Natural killer cell (primary cell): ENCODE results near the gene TMCO6. TPM values are rescaled to one million over a fixed set of nuclear protein-coding genes. Genes with fewer than 3 reads are reported as not detected.
A peak's percentile ranks its signal among the peaks of the same experiment; 100 is the strongest.

Experiments used
- ATAC-seq, 3 donors: fragments of 150-1000 bp in 2 of 3; fragments of 200-7000 bp in 1 of 3; cut with Tn5 transposase; 1 replicate in 1 of 3; 2 replicates in 2 of 3; pipeline ENCODE4 v1.10.0; 2021; ENCODE audit warnings: mild to moderate bottlenecking in 2 of 3, moderate library complexity in 2 of 3
- DNase-seq, 2 donors: peaks; one replicate each; pipeline versions ENCODE4 v3.0.0 to v3.0.0-alpha.2; 2013 to 2021; ENCODE audit warnings: mixed read lengths in 1 of 2
- H3K27ac ChIP-seq: one replicate; pipeline ENCODE4 v1.5.1; 2013; ENCODE audit warnings: mild to moderate bottlenecking, low read length
- H3K27me3 ChIP-seq: one replicate; pipeline ENCODE4 v1.6.1; 2013; ENCODE audit warnings: low read length; ENCODE audit not compliant: control insufficient read depth, insufficient read depth
- H3K36me3 ChIP-seq: one replicate; pipeline ENCODE4 v1.6.1; 2013; ENCODE audit warnings: low read length; ENCODE audit not compliant: control insufficient read depth, insufficient read depth
- H3K4me1 ChIP-seq: one replicate; pipeline ENCODE4 v1.6.1; 2013; ENCODE audit warnings: low read length; ENCODE audit not compliant: control insufficient read depth, insufficient read depth
- H3K4me3 ChIP-seq: one replicate; pipeline ENCODE4 v1.5.1; 2013; ENCODE audit warnings: low read length
- H3K9me3 ChIP-seq: one replicate; pipeline ENCODE4 v1.6.1; 2013; ENCODE audit warnings: low read length; ENCODE audit not compliant: control insufficient read depth, insufficient read depth
- H3K27ac Mint-ChIP-seq, 2 donors: one replicate each; pipeline ENCODE4 v1.8.0; 2022; ENCODE audit warnings: mild to moderate bottlenecking in 2 of 2, mixed read lengths in 2 of 2, moderate library complexity in 1 of 2
- H3K27me3 Mint-ChIP-seq, 2 donors: one replicate each; pipeline ENCODE4 v1.8.0; 2022; ENCODE audit warnings: low read depth in 2 of 2, mixed read lengths in 2 of 2
- H3K36me3 Mint-ChIP-seq: one replicate; pipeline ENCODE4 v1.8.0; 2022; ENCODE audit warnings: mixed read lengths
- H3K4me1 Mint-ChIP-seq, 2 donors: one replicate each; pipeline ENCODE4 v1.8.0; 2022; ENCODE audit warnings: mixed read lengths in 2 of 2
- H3K4me3 Mint-ChIP-seq: one replicate; pipeline ENCODE4 v1.8.0; 2022; ENCODE audit warnings: mild to moderate bottlenecking, moderate library complexity, mixed read lengths
- H3K9me3 Mint-ChIP-seq, 2 donors: one replicate each; pipeline ENCODE4 v1.8.0; 2022; ENCODE audit warnings: mixed read lengths in 2 of 2
- WGBS: methylation state at CpG from one replicate; pipeline ENCODE4 v1.1.7; 2013; ENCODE audit warnings: missing lambda C conversion rate; ENCODE audit not compliant: insufficient coverage; 5-methylcytosine and 5-hydroxymethylcytosine counted together
- intact Hi-C: fragments of 100-400 bp; cut with micrococcal nuclease; formaldehyde crosslinking; loops from one replicate; pipeline ENCODE4 v1.14.2; 2022
- total RNA-seq, 4 donors: library from RNA; stranded (reverse); fragments of 120-200 nt in 1 of 4; gene quantifications; one replicate each; pipeline versions ENCODE4 v1.2.3 to v1.2.4, GENCODE V29; 2013 to 2022
- TF ChIP-seq, protein P1 (sequence below): fragments of 200-600 bp; IDR thresholded peaks from one replicate; pipeline ENCODE4 v1.8.0; 2022; ENCODE audit warnings: antibody characterized with exemption

The TMCO6 gene
- total RNA-seq, 3 donors from 2014 or later (not counting 1 experiment from before 2014, with no cell fraction given) = 17.9 to 19.5 (median 18.8) TPM

DNA sequence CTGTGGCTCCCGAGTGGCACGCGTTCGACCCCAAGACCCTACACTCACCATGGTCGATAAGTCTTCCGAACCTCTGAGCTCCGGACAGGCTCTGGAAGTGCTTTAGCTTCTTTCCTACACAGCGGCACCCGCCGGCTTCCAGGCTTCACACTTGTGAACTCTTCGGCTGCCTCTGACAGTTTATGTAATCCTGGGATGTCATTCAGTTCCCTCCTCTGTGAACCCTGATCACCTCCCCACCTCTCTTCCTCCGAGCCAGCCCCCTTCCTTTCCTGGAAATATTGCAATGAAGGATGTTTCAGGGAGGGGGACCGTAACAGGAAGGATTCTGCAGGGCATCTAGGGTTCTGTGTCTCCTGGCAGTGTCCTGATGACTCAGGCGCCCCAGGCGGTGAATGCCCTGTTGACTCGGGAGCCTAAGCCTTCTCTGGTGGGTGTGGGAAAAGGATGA is 6.2 kb upstream of the TMCO6 start, which contains the start of gene CD14:
TSS of gene CD14 (minus strand) at position 155 of the 451 bp plus-strand sequence. CDS start at position 51, 104 bp downstream.
- Mint-ChIP-seq H3K4me3 (peak within 1 kb of the TSS; percentile 91), H3K36me3 (no peaks in the 10 kb centered on the region), H3K27me3 (peaks cover 10 to 15% of the 10 kb centered on the region in 2 donors), H3K9me3 (no peaks in the 10 kb centered on the region), H3K4me1 (peaks cover 14 to 26% of the 10 kb centered on the region in 2 donors), H3K27ac (peak within 1 kb of the TSS in 1 of 2 donors; percentile 72)
- Histone ChIP-seq H3K27me3 (peaks cover 4% of the 10 kb centered on the region), H3K27ac (peak within 1 kb of the TSS; percentile 41), H3K4me3 (peak within 1 kb of the TSS; percentile 61), H3K4me1 (peaks cover 18% of the 10 kb centered on the region), H3K36me3 (no peaks in the 10 kb centered on the region), H3K9me3 (no peaks in the 10 kb centered on the region)
- TF ChIP-seq, protein P1, sequence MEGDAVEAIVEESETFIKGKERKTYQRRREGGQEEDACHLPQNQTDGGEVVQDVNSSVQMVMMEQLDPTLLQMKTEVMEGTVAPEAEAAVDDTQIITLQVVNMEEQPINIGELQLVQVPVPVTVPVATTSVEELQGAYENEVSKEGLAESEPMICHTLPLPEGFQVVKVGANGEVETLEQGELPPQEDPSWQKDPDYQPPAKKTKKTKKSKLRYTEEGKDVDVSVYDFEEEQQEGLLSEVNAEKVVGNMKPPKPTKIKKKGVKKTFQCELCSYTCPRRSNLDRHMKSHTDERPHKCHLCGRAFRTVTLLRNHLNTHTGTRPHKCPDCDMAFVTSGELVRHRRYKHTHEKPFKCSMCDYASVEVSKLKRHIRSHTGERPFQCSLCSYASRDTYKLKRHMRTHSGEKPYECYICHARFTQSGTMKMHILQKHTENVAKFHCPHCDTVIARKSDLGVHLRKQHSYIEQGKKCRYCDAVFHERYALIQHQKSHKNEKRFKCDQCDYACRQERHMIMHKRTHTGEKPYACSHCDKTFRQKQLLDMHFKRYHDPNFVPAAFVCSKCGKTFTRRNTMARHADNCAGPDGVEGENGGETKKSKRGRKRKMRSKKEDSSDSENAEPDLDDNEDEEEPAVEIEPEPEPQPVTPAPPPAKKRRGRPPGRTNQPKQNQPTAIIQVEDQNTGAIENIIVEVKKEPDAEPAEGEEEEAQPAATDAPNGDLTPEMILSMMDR = no peak
- 8% methylated on average over 12 of the region's 16 CpGs for WGBS
- ATAC-seq (peak in 1 of 3 donors; percentile 29), DNase-seq (peak in 1 of 2 donors; percentile 35)
- intact Hi-C loops = no loop called here

DNA sequence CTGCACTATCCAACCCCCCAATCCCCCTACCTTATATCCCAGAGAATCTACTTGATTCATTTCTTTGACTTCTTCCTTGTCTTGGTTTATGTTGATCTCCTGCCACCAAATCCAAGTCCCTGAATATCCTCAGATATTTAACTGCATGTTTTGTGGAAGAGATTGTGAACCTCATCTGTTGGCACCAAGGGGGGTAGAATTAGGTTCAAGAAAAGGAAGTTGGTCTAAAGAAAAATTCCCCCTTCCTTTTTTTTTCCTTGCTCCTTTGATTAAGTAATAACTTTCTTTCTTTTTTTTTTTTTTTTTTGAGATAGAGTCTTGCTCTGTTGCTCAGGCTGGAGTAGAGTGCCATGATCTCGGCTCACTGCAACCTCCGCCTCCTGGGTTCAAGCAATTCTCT is 5.8 kb upstream of the TMCO6 start:
- no peaks in the 10 kb centered on the region for H3K9me3 Mint-ChIP-seq
- peaks cover 6 to 10% of the 10 kb centered on the region in 2 donors for H3K27me3 Mint-ChIP-seq
- ATAC-seq (no peak), DNase-seq (no peak)
- intact Hi-C loops = no loop called here
- WGBS = no CpG with 5 or more reads among the region's 2 CpGs
- peak overlapping the region; percentile 91 for H3K4me3 Mint-ChIP-seq
- H3K36me3 ChIP-seq = no peaks in the 10 kb centered on the region
- peaks cover 14 to 28% of the 10 kb centered on the region in 2 donors for H3K4me1 Mint-ChIP-seq
- no peaks in the 10 kb centered on the region for H3K36me3 Mint-ChIP-seq
- H3K9me3 ChIP-seq = no peaks in the 10 kb centered on the region
- peaks cover 4% of the 10 kb centered on the region for H3K27me3 ChIP-seq
- peaks cover 20% of the 10 kb centered on the region for H3K4me1 ChIP-seq
- H3K4me3 ChIP-seq = no peak overlapping the region
- TF ChIP-seq, protein P1 = no peak
- peak overlapping the region in 1 of 2 donors; percentile 72 for H3K27ac Mint-ChIP-seq
- no peak overlapping the region for H3K27ac ChIP-seq

DNA sequence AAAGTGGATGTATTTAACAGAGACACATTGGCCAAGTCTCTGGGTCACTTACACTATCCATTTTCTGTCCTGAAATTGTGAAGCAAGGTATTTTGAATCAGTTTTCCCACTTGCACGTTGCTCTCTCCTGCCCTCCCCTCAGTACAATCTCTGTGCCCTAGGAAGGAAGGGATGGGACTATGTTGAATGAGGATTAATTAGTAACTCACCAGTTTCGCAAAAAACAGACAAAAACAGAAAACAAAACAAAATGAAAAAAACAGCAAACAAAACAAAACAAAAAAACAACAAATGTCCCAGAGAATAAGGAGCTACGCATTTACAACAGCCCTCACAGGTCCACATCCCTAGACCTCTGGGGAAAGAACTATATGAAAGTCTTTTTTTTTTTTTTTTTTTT is 5.1 kb upstream of the TMCO6 start:
- Histone ChIP-seq H3K36me3 (no peaks in the 10 kb centered on the region), H3K27ac (no peak overlapping the region), H3K4me1 (peaks cover 25% of the 10 kb centered on the region), H3K9me3 (no peaks in the 10 kb centered on the region), H3K4me3 (no peak overlapping the region), H3K27me3 (peaks cover 4% of the 10 kb centered on the region)
- no peak for ATAC-seq
- intact Hi-C loops = no loop called here
- no peaks in the 10 kb centered on the region for H3K36me3 Mint-ChIP-seq
- H3K4me1 Mint-ChIP-seq = peaks cover 19 to 34% of the 10 kb centered on the region in 2 donors
- TF ChIP-seq, protein P1 = no peak
- H3K9me3 Mint-ChIP-seq = no peaks in the 10 kb centered on the region
- H3K4me3 Mint-ChIP-seq = peak overlapping the region; percentile 25
- 67% methylated on average over 1 of the region's 3 CpGs for WGBS
- DNase-seq = no peak
- no peak overlapping the region for H3K27ac Mint-ChIP-seq
- peaks cover 6 to 10% of the 10 kb centered on the region in 2 donors for H3K27me3 Mint-ChIP-seq
